Transverse colon (tissue), 4 donors: ENCODE measurements around the gene OPA1.

Source experiments
- CTCF ChIP-seq, 5 experiments: fragments of 200-600 bp in 3 of 5; fragments of 450-650 bp in 2 of 5; sonication (generic) in 3 of 5; IDR thresholded peaks; 1 replicate in 2 of 5; 2 replicates in 3 of 5; pipeline ENCODE4 v1.5.1; 2016 to 2017; ENCODE audit warnings: antibody characterized with exemption in 5 of 5, inconsistent platforms in 3 of 5, mild to moderate bottlenecking in 2 of 5, moderate library complexity in 1 of 5
- EP300 ChIP-seq: sonication (generic); formaldehyde crosslinking; IDR thresholded peaks from one replicate; pipeline ENCODE4 v1.6.1; 2017; ENCODE audit warnings: antibody characterized with exemption, low read depth
- POLR2A ChIP-seq: fragments of 450-650 bp; IDR thresholded peaks from one replicate; pipeline ENCODE4 v1.6.1; 2016; ENCODE audit warnings: antibody characterized with exemption, mild to moderate bottlenecking, moderate library complexity
- POLR2AphosphoS5 ChIP-seq, 3 donors: sonication (generic); formaldehyde crosslinking; IDR thresholded peaks; one replicate each; pipeline ENCODE4 v1.6.1; 2016; ENCODE audit warnings: antibody characterized with exemption in 3 of 3

DNA sequence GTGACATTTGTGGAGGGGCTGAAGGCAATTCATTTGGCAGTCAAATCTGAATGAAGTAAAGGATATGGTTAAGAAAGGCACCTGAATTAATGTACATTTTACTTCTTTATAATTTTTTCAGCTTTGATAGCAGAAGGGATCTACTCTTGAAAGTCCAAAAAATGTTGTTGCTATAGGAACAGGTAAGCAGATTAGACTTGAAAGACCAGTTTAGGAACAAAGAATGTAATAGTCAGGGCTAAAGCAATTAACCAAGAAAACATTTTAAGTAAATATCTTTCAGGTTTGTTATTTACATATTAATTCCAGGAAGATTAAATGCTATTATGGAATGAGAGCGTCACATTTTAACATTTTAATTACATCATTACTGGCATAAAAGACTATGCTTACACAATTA lies 39.4 kb upstream of the OPA1 start:
- TF ChIP-seq CTCF (IDR thresholded peaks at IDR 0.05) (no peak), POLR2AphosphoS5 (IDR thresholded peaks at IDR 0.05) (no peak), POLR2A (no peak), EP300 (no peak)
